ENCODE data around the gene PIEZO1. TPM values are rescaled to one million over a fixed set of nuclear protein-coding genes. Genes with fewer than 3 reads are reported as not detected.
A peak's percentile ranks its signal among the peaks of the same experiment; 100 is the strongest.

PIEZO1 gene
- total and polyA plus RNA-seq, 2 experiments from 2014 or later: 30.4 to 70.1 TPM

DNA sequence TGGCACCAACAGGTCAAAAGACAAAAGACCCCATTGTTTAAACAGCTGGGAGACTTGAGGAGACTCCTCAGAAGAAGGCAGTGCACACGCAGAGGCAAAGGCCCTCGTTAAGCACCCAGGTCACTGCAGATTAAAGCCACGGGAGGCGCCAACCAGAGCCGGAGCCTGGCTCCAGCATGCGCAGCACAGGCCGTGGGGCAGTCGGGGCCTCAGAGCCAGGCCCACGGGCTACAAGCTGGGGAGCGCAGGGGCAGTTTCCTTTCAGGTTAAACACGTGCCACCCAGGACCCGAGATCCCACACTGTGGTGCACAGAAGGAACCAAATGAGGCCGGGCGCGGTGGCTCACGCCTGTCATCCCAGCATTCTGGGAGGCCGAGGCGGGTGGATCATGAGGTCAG lies 9.2 kb downstream of the PIEZO1 start:
- DNase-seq (ENCODE audit: low spot score): no peak
- no peaks in the 10 kb centered on the region for H3K27me3 ChIP-seq (ENCODE audit: insufficient read depth)
- no peaks in the 10 kb centered on the region for H4K20me1 ChIP-seq (replicated peaks; ENCODE audit: insufficient read depth)
- Mint-ChIP-seq H3K36me3 (ENCODE audit: low read depth) (no peaks in the 10 kb centered on the region), H3K4me3 (no peak overlapping the region; the same call in 2 of the 3 replicates), H3K4me1 (peaks cover 32% of the 10 kb centered on the region), H3K27me3 (ENCODE audit: insufficient read depth, low read depth, poor library complexity) (peaks cover 21% of the 10 kb centered on the region), H3K9me3 (no peaks in the 10 kb centered on the region; the same call in 2 of the 3 replicates), H3K27ac (no peak overlapping the region)
- H3F3A ChIP-seq (replicated peaks; ENCODE audit: low read depth): 0 out of 2 replicates have a peak, but pooled peaks cover 3% of the 10 kb centered on the region
- no peak for TF ChIP-seq CREB1 (CRISPR knock-in tag; IDR thresholded peaks at IDR 0.05; ENCODE audit: low read depth)
- no peak for TF ChIP-seq EZH2 (IDR thresholded peaks at IDR 0.05; ENCODE audit: low read depth, unreplicated experiment)
- TF ChIP-seq ZNF331 (CRISPR knock-in tag; IDR thresholded peaks at IDR 0.05; ENCODE audit: low read depth): no peak
- H3K4me3 ChIP-seq: no peak overlapping the region
- no peak overlapping the region for H3K27ac ChIP-seq (ENCODE audit: low read depth)
- peaks cover 60% of the 10 kb centered on the region for H3K79me2 ChIP-seq (replicated peaks; ENCODE audit: insufficient read depth)
- no peak for ATAC-seq
- peaks cover 23% of the 10 kb centered on the region; the same call in 1 of the 2 replicates for H3K4me1 ChIP-seq (ENCODE audit: insufficient read depth)
- no peak overlapping the region for H2AFZ ChIP-seq
- H3K9me2 ChIP-seq (ENCODE audit: insufficient read depth): no peaks in the 10 kb centered on the region
- H3K4me2 ChIP-seq: no peak overlapping the region
- no peaks in the 10 kb centered on the region for H3K36me3 ChIP-seq (ENCODE audit: insufficient read depth)

DNA sequence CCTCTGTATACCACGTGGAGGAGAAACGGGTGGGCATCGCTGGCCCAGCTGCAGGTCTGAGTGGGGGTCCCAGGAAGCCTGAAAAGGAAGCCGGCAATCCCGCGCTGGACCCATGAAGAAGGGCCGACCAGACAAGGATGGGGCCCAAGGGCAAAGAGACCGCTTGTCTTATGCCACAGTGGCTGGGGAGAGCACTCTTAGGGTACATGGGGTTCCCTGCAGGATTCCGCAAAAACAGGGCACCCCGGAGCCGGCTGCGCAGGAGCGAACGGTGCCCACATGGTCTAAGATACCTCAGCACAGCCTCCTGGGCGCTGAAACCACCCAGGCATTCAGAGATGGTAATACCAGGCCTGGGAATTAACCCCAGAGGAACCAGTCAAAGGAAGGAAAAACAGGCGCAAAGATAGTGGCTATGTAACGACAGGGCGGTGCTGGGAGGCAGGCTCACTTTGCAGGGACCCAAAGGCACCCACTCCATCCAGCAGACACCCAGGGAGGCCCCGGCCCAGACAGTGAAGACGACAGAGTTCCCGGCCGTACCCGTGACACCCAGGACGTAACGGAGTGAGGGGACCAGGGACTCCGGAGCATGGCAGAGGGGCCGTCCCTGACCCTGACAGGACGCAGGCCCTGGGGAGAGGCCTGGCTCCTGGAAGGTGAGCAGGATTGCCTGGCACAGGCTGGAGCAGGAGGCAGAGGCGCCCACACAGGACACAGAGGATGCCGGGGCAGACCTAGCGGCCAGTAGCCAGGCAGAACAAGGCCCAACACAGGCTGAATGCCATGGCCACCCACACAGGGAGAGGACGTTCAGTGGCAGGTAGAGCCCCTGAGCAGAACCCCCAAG lies 10.3 kb downstream of the PIEZO1 start:
- Mint-ChIP-seq H3K36me3 (ENCODE audit: low read depth) (no peaks in the 10 kb centered on the region), H3K9me3 (no peaks in the 10 kb centered on the region; the same call in 2 of the 3 replicates), H3K4me1 (peaks cover 39% of the 10 kb centered on the region), H3K27ac (no peak overlapping the region), H3K27me3 (ENCODE audit: insufficient read depth, low read depth, poor library complexity) (peaks cover 21% of the 10 kb centered on the region), H3K4me3 (no peak overlapping the region)
- Histone ChIP-seq H2AFZ (no peak overlapping the region), H3K4me1 (ENCODE audit: insufficient read depth) (peaks cover 31% of the 10 kb centered on the region; the same call in 1 of the 2 replicates), H3K9me2 (ENCODE audit: insufficient read depth) (no peaks in the 10 kb centered on the region), H3K4me2 (no peak overlapping the region), H3K27me3 (ENCODE audit: insufficient read depth) (no peaks in the 10 kb centered on the region), H4K20me1 (replicated peaks; ENCODE audit: insufficient read depth) (no peaks in the 10 kb centered on the region), H3K36me3 (ENCODE audit: insufficient read depth) (no peaks in the 10 kb centered on the region), H3K4me3 (no peak overlapping the region), H3F3A (replicated peaks; ENCODE audit: low read depth) (0 out of 2 replicates have a peak, but pooled peaks cover 3% of the 10 kb centered on the region), H3K79me2 (replicated peaks; ENCODE audit: insufficient read depth) (peaks cover 49% of the 10 kb centered on the region), H3K27ac (ENCODE audit: low read depth) (peak overlapping the region; percentile 32; the same call in 1 of the 2 replicates)
- no peak for ATAC-seq
- DNase-seq (ENCODE audit: low spot score): no peak
- TF ChIP-seq CREB1 (CRISPR knock-in tag; IDR thresholded peaks at IDR 0.05; ENCODE audit: low read depth): no peak
- no peak for TF ChIP-seq ZNF114 (CRISPR knock-in tag; IDR thresholded peaks at IDR 0.05)
- no peak for TF ChIP-seq EZH2phosphoT487 (IDR thresholded peaks at IDR 0.05; ENCODE audit: unreplicated experiment)
- no peak for TF ChIP-seq NANOG (IDR thresholded peaks at IDR 0.05; ENCODE audit: borderline replicate concordance)
- TF ChIP-seq, protein P1, sequence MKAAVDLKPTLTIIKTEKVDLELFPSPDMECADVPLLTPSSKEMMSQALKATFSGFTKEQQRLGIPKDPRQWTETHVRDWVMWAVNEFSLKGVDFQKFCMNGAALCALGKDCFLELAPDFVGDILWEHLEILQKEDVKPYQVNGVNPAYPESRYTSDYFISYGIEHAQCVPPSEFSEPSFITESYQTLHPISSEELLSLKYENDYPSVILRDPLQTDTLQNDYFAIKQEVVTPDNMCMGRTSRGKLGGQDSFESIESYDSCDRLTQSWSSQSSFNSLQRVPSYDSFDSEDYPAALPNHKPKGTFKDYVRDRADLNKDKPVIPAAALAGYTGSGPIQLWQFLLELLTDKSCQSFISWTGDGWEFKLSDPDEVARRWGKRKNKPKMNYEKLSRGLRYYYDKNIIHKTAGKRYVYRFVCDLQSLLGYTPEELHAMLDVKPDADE (IDR thresholded peaks at IDR 0.05): no peak
- no peak for TF ChIP-seq EZH2 (IDR thresholded peaks at IDR 0.05; ENCODE audit: low read depth, unreplicated experiment)

DNA sequence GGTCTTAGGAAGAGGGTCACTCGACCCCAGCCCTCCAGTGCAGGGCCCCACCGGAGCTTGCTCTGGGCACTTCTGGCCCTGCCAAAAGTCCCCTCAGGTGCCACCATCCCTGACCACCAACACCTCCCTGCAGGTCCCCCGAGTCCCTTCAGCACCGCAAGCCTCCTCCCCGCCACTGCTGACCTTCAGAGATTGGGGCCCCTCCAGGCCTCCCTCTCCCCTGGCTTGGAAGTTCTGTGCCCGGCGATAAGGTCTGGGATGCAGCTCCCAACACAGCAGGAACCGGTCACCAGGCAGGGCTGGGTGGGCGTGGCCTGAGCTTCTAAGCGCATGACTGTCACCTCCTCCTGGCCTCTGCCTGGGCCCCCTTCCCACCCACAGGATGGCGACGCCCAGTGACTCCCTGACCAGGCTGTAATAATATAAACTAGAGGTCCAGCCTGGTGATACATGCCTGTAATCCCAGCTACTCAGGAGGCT lies 11.2 kb downstream of the PIEZO1 start:
- Mint-ChIP-seq H3K36me3 (ENCODE audit: low read depth) (no peaks in the 10 kb centered on the region), H3K4me3 (no peak overlapping the region), H3K4me1 (peaks cover 41% of the 10 kb centered on the region), H3K27me3 (ENCODE audit: insufficient read depth, low read depth, poor library complexity) (peaks cover 25% of the 10 kb centered on the region), H3K9me3 (no peaks in the 10 kb centered on the region; the same call in 2 of the 3 replicates), H3K27ac (no peak overlapping the region)
- Histone ChIP-seq H3K27me3 (ENCODE audit: insufficient read depth) (no peaks in the 10 kb centered on the region), H3K4me2 (no peak overlapping the region), H3K9me2 (ENCODE audit: insufficient read depth) (no peaks in the 10 kb centered on the region), H3K4me1 (ENCODE audit: insufficient read depth) (peaks cover 38% of the 10 kb centered on the region), H2AFZ (no peak overlapping the region), H3K27ac (ENCODE audit: low read depth) (no peak overlapping the region), H4K20me1 (replicated peaks; ENCODE audit: insufficient read depth) (no peaks in the 10 kb centered on the region), H3K36me3 (ENCODE audit: insufficient read depth) (no peaks in the 10 kb centered on the region), H3K79me2 (replicated peaks; ENCODE audit: insufficient read depth) (peaks cover 46% of the 10 kb centered on the region), H3K4me3 (no peak overlapping the region), H3F3A (replicated peaks; ENCODE audit: low read depth) (peaks cover 9% of the 10 kb centered on the region; the same call in 1 of the 2 replicates)
- ATAC-seq: no peak
- peak; percentile 51 for DNase-seq (ENCODE audit: low spot score)
- TF ChIP-seq, protein P2, sequence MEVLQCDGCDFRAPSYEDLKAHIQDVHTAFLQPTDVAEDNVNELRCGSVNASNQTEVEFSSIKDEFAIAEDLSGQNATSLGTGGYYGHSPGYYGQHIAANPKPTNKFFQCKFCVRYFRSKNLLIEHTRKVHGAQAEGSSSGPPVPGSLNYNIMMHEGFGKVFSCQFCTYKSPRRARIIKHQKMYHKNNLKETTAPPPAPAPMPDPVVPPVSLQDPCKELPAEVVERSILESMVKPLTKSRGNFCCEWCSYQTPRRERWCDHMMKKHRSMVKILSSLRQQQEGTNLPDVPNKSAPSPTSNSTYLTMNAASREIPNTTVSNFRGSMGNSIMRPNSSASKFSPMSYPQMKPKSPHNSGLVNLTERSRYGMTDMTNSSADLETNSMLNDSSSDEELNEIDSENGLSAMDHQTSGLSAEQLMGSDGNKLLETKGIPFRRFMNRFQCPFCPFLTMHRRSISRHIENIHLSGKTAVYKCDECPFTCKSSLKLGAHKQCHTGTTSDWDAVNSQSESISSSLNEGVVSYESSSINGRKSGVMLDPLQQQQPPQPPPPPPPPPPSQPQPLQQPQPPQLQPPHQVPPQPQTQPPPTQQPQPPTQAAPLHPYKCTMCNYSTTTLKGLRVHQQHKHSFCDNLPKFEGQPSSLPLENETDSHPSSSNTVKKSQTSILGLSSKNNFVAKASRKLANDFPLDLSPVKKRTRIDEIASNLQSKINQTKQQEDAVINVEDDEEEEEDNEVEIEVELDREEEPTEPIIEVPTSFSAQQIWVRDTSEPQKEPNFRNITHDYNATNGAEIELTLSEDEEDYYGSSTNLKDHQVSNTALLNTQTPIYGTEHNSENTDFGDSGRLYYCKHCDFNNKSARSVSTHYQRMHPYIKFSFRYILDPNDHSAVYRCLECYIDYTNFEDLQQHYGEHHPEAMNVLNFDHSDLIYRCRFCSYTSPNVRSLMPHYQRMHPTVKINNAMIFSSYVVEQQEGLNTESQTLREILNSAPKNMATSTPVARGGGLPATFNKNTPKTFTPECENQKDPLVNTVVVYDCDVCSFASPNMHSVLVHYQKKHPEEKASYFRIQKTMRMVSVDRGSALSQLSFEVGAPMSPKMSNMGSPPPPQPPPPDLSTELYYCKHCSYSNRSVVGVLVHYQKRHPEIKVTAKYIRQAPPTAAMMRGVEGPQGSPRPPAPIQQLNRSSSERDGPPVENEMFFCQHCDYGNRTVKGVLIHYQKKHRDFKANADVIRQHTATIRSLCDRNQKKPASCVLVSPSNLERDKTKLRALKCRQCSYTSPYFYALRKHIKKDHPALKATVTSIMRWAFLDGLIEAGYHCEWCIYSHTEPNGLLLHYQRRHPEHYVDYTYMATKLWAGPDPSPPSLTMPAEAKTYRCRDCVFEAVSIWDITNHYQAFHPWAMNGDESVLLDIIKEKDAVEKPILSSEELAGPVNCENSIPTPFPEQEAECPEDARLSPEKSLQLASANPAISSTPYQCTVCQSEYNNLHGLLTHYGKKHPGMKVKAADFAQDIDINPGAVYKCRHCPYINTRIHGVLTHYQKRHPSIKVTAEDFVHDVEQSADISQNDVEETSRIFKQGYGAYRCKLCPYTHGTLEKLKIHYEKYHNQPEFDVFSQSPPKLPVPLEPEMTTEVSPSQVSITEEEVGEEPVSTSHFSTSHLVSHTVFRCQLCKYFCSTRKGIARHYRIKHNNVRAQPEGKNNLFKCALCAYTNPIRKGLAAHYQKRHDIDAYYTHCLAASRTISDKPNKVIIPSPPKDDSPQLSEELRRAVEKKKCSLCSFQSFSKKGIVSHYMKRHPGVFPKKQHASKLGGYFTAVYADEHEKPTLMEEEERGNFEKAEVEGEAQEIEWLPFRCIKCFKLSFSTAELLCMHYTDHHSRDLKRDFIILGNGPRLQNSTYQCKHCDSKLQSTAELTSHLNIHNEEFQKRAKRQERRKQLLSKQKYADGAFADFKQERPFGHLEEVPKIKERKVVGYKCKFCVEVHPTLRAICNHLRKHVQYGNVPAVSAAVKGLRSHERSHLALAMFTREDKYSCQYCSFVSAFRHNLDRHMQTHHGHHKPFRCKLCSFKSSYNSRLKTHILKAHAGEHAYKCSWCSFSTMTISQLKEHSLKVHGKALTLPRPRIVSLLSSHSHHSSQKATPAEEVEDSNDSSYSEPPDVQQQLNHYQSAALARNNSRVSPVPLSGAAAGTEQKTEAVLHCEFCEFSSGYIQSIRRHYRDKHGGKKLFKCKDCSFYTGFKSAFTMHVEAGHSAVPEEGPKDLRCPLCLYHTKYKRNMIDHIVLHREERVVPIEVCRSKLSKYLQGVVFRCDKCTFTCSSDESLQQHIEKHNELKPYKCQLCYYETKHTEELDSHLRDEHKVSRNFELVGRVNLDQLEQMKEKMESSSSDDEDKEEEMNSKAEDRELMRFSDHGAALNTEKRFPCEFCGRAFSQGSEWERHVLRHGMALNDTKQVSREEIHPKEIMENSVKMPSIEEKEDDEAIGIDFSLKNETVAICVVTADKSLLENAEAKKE (CRISPR knock-in tag; IDR thresholded peaks at IDR 0.05): no peak

Data from GM23338 (cell line).